Fibroblast of skin of left quadriceps (primary cell): Measurements from ENCODE around the gene CDCP2.
A peak's percentile ranks its signal among the peaks of the same experiment; 100 is the strongest.

Experiments
- DNase-seq, 2 experiments: peaks; one replicate each; pipeline ENCODE4 v3.0.0-alpha.2; 2013; ENCODE audit warnings: low read depth in 2 of 2

CDCP2 gene

DNA sequence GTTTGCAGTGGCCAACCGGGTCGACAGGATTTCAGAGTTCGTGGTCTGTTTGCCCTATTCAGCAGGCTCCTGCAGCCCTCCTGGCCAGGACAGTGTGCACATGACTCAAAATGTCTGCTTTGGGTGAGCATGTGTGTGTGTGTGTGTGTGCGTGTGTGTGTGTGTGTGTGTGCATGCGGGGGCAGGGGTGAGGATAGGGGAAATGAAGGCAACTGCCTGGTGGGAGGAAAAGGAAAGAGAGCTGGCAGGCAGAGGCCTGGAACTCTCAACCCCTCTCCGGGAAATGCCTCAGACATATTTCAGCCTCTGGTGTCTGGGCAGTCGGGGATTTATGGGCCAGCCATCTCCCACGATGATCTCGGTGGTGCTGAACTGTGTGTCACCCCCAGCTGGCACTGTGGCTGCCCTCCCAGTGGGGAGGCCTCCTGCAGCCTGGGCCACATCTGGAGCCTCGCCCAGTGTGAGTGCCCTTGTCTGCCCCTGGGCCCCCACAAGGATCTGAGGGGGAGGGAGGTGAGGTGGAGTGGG, 15.2 kb downstream of the CDCP2 start:
- DNase-seq: peak; percentile 21 to 32

DNA sequence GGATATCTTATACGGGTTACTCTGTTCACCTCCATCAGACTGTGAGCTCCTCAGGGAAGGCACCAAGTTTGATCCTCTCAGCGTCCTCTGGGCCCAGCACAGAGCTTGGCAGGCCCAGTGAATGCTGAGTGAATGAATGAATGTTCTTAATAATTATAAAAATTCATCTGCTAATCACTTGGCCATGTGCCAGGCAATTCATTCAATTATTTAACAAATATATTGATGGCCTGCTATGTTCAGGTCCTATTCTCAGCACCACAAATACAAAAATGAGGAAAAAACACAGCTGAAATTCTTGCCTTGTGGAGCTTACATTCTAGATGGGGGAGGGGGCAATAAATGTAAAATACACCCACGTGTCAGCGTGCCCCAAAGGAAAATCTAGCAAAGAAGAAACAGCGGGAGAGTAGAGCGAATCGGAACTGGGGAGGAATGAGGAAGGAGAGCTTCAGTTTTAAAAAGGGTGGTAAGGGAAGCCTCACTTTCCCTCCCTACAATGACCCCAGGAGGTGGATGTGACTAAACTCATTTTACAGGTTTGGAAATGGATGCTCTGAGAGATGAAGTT, 15.8 kb downstream of the CDCP2 start:
- DNase-seq: no peak

DNA sequence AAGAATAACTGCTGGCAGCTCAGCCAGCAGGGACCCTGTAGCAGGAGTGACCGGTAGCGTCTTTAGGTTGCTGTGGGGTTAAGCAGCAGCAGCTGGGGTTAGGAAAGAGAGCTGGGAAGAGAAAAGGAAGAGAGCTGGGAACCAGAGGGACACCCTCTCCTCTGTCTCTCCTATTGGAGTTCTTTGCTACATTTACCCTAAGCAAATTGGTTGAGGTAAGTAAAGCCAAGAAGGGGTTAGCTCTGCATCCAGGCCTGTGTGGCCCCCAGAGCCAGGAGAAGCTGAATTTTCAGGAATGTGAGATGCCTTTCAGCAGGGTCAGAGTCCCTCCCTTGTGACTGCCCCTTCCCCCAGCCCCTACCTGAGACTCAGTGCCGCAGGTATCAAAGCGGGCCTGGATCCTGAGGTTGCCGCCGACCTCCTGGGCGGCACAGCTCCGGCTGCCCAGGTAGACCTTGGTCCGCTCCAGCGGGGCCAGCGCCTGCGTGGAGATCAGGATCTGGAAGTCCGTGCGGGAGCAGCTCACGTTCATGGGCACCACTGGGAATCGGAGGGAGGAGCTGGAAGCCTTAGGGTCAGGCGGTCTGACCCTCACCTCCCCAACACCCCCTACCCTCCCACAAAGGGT, 16.4 kb downstream of the CDCP2 start:
- DNase-seq: no peak

DNA sequence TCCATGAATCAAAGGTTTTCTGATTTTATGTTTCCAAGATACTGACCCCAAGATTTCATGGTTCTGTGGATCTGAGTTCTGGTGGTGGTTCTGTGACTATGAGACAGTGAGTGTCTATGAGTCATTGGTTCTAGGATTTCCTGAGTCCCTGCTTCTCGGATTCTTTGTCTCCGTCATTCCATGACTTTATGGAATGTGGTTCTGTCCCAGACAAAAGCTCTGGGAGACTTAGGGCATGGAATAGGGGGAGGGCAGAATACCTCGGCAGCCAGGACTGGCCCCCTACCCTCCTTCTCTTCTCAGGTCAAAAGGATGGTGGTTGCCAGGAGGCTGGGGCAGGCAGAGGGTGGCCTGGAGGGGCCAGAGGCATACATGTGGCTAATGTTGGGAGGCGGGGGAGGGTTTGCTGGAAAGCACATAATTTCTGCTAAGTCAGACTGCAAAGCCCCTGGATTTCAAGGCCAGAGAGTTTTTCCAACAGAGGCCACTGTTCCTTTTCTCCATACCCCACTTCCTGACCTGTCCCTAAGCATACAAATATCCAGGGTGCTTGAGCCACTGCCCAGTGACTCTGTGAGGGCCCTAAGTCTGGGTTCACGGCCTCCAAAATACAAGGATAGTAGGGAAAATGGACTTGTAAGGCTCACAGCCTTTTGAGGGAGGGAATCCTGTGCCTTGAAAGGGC, 17.2 kb downstream of the CDCP2 start:
- peak; percentile 39 to 44 for DNase-seq

DNA sequence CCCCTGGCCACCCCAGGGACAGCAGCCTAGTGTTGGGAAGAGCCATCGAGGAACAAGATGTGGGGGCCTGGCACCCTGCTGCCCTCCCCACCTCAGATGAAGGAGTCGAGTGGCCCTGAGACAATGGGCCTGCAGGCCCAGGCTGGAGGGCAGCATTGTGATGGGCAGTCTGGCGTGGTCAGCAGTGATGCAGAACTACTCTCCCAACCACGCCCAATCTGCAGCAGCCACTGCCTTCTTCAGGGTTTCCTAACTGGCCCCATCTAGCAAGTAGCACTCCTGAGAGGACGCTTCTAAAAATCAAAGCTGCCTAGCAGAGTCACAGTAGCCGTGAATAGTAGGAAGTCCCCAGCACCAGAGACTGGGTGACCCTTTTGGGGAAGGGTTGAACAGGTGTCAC, 18.5 kb downstream of the CDCP2 start:
- no peak for DNase-seq

DNA sequence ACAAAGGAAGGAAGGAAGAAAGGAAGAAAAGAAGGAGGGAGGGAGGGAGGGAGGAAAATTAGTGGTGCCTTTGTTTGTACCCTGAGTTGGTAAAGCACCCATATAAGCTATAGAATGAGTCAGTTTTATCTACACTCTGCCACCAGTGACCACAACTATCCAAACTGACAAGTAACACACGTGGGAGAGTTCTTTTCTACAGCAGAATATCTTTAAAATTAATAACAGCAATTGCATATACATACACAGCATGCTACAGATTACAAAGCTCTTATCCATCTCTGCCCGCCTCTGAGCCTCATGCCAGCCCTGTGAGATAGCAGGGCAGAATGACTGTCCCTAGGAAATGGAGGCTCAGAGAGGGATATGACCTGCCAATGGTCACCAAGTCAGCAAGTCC, 20.3 kb downstream of the CDCP2 start:
- no peak for DNase-seq

DNA sequence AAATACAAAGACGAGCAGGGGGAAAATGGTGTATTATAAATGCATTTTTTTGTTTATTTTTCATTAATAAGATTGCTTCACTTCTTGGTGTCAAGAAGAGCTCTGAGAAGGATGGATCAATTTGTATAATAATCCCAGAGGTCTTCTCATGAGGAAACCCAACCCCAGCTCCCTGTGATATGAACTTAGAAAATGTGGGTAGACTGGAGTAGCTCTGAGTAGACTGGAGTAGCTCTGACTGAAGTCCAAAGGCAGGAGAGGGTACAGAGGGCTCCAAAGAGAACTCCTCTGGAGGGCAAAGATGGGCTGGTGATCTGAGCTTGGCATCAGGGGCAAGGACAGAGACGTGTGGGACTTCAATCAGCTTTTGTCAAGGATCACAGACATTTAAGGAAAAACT, 21.4 kb downstream of the CDCP2 start:
- no peak for DNase-seq

DNA sequence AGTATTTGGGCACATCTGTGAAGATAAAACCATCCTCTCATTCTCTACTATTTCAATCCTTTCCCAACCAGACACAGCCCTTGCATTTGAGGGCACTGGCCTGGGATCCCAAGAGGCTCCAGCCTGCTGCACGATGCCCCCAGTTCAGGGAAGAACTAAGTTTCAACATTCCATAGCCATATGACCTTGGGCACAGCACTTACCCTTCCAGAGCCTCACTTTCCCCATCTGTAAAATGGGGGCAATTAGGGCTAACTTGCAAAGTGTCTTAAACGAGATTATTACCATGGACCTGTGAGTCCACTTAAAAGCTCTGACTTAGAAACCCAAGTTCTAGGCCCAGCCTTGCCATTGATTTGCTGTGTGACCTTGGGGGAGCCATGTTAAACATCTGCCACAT, 22.9 kb downstream of the CDCP2 start:
- DNase-seq: no peak

DNA sequence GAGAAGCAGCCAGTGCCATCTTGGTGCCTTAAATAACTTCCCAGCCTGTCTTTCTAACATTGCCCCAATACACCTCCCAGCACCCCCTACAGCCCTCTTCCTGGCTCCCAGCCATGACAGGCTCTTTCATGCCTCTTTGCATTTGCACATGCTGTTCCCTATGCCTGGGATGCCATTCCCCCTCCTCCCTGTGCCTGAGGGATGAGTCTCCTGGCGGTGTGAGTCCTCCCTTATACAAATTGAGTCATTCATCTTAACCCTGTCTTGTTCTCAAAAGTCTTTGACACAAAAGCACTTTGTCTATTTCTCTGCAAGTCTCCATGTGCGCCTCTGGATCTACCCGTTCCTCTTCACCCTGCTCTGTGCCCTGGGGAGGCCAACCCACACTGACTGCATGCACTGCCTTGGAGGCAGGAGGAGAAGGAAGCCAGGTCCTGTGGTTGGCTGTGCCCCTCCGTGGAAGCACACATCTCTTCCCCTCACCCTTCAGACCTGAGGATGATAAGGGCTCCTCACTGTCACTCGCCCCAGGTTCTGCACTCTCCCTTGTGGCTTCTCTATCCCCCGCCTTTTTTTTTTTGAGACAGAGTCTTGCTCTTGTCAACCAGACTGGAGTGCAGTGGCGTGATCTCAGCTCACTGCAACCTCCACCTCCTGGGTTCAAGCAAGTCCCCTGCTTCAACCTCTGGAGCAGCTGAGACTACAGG, 25.1 kb downstream of the CDCP2 start:
- no peak for DNase-seq

DNA sequence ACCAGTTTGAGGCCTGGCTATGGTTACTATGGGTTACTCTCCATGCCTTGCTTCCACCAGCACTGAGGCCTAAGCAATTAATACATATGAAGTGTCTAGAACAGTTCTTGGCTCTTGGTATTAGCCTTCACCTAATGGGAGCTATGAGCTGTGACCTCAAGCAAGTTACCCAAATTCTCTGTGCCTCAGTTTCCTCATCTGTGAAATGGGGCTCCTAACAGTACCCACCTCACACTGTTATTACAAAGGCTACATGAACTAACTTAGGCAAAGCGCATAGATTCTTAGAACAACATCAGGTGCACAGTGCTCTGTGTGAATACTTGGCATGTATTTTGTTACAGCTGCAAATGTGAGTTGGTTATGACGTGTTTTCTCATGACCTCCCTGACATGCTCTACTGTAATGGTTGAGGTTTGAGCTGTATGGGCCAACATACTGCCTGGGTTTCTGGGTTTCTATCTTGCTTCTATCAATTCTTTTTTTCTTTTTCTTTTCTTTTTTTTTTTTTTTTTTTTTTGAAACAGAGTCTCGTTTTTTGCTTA, 26.5 kb downstream of the CDCP2 start:
- DNase-seq: no peak

DNA sequence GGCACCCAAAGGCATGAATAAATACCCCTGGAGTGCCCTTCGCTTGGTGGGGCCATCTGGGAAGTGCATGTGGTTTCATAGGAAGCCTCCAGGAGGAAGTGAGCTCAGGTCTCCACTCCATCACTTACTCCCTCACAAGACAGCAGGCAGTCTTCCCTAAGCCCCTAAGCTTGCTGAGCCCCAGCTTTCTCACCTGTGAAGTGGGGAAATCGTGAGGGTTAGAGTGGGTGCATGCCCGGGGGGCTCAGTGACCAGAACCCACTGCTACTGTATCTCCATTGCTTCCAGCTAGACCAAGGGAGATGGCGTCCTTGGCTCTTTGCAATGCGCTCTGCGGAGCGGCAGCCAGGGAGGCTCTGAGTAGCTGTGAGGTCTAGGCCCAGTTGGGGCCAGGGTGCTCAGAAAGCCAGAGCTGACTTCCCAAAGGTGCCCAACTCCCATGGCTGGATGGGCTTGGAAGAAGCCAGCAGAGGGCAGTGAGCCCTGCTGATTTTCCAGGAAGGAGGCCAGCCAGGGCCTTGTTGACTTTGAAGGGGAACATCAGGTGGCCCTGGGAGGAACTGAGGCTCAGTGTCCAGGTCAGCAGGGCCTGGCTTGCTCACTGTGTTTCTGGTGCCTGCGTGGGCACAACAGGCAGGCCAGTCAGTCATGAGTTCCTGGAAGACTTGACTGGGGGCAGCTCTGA, 27.3 kb downstream of the CDCP2 start:
- DNase-seq: no peak

DNA sequence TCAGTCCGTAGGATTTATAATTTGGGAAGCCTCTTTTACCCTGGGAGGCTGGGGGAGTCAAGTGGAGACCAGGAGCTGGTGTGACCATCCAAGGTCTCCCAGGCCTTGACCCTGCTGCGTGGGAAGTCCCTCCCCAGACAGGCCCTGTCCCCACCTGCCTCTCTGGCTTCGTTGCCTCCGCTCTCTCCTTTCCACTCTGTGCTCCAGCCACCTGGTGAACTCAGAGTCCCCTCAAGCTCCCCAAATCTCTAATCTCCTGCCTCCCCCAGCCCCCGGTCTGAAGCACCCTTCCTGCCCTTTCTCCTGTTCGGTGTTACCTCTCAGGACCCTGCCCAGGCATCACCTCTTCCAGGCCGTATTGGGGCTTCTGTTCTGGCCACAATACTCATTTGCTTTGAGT, 27.9 kb downstream of the CDCP2 start:
- no peak for DNase-seq

DNA sequence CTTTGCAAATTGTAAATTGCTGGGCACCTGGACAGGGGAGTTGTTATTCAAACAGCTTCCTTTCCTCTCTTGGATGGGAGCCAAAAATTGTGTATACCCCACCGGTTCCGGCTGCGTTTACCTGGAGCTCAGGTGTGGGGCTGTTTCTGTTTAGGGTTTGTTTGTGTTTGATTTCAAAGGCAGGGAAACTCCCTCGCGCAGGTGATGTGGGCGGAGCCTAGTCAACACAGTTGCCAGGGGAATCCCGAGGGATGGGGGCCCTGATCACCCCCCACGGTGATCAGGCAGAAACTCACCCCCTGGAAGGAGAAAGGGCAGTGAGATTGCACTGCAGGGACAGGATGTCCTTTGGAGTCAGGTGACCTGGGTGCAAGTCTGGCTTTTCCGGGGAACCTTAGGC, 28.3 kb downstream of the CDCP2 start:
- no peak for DNase-seq

DNA sequence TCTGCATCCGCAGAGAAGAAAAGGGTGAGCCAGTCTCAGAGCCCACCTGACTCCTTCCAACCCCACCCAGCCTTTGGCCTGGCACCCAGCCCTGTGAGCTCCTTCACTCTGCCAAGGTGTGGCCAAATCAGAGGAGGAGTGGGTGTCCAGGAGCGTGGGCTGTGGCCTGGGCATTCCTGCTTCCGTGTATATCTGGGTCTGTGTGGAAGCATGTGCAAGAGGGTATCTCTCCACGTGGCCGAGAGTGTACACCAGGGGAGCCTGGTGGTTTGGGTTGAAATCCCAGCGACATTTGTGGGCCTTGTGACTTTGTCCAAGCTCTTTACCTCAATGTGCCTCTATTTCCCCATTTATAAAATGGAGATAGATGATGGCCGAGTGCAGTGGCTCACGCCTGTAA, 29.8 kb downstream of the CDCP2 start:
- DNase-seq: no peak

DNA sequence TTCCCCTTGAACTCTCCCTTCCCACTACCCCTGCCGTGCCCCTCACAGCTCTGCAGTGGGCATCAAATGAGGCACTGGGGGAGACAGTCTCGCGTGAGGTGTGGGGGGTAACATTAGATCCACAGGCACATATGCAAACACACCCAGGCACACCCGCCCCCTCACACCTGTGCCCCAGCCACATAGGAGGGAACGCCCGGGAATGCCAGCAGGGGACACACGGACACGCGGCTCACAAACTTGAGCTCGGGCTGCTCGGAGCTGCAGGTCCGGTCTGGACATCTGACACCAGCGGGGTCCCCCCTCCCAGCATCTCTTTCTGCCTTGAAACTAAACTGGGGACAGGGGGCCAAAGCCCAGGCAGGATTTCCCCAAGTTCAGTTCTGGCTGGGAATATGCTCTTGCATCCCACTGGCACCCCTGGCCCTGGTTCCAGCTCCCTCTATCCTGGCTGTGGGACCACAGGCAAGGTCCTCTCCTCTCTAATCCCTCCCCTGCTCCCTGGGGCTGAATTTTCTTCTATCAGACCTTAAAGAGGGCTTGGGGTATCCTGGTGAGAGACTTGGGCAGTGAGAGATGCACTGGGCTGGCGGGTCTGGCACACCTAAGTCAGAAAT, 30.6 kb downstream of the CDCP2 start:
- DNase-seq: no peak

DNA sequence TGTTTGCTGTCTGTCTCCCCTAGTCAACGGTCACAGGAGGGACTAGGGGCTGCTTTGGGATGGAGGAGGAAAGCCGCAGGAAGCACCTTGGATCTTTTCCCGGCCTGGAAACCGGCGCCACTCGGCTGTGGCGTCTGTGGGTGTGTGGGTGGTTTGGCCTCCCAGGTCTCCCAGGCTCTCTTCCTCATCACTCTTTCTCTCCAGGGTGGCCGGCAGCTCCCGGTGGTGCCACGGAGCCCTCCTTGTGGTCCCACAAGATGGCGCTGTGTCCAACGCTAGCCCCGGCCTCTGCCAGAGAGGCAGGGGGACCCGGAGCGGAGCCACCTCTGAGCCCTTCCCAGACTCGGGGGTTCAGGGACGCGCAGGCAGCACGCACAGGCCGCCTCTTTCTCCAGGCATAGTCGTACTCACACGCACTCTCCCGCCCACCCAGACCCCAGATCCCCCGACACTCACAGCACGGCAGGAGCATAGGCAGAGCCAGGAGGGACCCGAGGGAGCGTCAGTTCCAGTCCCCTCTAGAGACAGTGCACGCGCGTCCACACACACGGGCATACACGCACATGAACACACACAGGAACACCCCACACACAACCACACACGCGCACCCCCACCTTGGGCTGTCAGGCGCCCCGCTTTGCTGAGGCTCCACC, 31.2 kb downstream of the CDCP2 start:
- DNase-seq: peak; percentile 50 to 54

DNA sequence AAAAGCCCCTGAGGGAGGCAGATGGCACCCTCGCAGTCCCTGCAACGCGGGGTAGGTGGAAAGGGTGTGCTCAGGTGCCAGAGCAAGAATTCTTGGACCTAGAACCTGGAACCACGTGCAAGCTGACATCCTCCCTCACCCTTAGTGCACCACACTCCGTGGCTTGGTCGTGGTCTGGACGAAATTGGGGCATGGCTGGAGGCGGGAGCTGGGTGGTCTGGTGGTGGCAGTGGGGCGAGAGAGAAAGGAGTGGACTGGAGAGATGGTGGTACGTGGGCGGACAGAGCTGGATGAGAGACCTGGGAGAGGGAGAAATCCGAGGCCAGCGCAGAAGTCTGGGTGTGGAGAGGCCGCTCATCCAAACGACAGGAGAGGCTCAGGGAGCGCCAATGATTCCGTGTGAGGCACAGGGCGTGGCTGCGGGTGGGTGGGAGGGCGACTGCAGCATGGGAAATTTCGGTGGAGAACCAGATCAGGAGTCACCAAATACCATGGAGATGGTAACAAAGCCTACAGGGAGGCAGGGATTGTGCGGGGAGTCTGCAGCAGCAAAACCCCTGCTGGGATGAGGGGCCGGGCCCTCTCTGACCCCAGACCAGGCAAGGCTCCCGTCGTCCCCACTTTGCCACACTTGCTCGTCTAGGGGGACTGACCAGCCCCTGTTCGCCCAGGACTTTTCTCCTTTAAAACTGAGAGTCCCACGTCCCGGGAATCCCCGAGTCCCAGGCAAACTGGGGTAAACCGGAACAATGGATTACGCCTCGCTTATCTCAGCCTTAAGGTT, 31.9 kb downstream of the CDCP2 start:
- no peak for DNase-seq

DNA sequence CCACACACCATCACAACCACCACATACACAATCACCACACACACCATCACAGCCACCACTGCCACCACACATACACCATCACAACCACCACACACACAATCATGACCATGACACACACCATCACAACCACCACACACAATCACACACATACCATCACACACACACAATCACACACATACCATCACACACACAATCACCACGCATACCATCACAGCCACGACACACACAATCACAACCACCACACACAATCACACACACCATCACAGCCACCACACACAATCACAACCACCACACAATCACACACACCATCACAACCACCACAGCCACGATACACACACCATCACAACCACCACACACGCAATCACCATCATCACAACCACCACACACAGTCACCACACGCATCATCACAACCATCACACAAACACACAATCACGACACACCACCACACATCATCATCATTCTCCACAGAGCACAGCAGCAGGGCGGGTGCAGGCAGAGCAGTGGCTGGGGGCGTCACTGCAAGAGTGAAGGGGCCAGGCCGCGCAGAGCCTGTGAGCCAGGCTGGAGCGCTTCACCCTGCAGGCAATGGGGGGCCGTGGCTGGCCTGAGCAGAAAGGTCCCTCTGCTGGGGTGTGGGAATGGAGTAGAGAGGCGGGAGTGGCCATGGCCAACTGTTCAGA, 32.6 kb downstream of the CDCP2 start:
- no peak for DNase-seq

DNA sequence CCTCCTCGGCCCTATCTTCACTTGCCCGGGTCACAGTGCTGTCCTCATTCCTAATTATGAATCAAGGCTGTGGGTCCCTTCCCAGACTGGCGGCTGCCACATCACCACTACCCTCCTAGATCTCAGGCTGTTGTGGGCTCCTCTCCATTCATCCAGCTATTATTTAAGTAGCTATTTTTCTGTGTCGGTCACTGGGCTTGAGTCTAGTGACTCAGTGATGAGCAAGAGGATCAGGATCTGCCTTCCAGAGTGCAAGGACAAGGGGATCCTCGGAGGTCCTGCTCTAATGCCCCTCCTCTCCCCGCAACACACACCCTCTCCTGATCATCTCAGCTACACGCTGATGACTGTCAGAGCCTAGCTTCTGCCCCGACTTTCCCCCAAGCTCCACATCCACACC, 34.1 kb downstream of the CDCP2 start:
- DNase-seq: peak; percentile 31 to 35
